ENCODE measurements around the gene SLCO2A1.

GRCh38 chr3:133956982-133957381 lies 72.7 kb downstream of the SLCO2A1 start:
- TF ChIP-seq, protein P1, sequence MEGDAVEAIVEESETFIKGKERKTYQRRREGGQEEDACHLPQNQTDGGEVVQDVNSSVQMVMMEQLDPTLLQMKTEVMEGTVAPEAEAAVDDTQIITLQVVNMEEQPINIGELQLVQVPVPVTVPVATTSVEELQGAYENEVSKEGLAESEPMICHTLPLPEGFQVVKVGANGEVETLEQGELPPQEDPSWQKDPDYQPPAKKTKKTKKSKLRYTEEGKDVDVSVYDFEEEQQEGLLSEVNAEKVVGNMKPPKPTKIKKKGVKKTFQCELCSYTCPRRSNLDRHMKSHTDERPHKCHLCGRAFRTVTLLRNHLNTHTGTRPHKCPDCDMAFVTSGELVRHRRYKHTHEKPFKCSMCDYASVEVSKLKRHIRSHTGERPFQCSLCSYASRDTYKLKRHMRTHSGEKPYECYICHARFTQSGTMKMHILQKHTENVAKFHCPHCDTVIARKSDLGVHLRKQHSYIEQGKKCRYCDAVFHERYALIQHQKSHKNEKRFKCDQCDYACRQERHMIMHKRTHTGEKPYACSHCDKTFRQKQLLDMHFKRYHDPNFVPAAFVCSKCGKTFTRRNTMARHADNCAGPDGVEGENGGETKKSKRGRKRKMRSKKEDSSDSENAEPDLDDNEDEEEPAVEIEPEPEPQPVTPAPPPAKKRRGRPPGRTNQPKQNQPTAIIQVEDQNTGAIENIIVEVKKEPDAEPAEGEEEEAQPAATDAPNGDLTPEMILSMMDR (IDR thresholded peaks at IDR 0.05), result no peak
- TF ChIP-seq EZH2 (IDR thresholded peaks at IDR 0.05; ENCODE audit: borderline replicate concordance, insufficient read depth, low read depth, low read length, poor library complexity, severe bottlenecking), result no peak
